ENCODE measurements around the gene OR1A1. TPM values are rescaled to one million over a fixed set of nuclear protein-coding genes. Genes with fewer than 3 reads are reported as not detected.
"Not testable (repeated sequence)": the region's sequence is repeated elsewhere in the genome, so short reads cannot be mapped to it uniquely, and the experiment has no call there.

OR1A1 gene
- total and polyA plus RNA-seq, 8 donors, result not detected

DNA sequence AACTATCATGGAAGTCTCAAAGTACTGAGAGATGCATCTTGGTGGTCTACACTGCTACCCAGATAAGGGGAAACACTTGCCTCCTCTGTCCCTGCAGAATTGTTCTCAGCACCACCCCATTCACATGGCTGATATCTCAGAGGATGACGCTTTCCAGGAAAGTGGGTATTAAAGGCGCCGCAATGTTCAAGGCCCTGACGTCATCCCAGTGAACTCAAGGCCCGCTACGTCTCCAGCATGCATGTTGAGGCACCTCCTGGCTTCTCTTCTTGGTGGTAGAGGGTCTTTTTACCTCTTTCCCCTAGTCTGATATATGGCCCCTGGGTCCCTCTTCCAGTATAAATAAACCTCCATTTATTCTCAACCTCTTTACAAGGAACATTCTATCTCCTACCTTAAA, 1.0 kb downstream of the OR1A1 start:
- Histone ChIP-seq H3K4me1 (no peaks in the 10 kb centered on the region), H3K36me3 (no peaks in the 10 kb centered on the region), H3K27ac (no peak overlapping the region), H3K4me3 (no peak overlapping the region), H3K9me3 (no peaks in the 10 kb centered on the region), H3K27me3 (no peaks in the 10 kb centered on the region)
- intact Hi-C loops (cut with DNase I; ENCODE audit: low total_unique reads), result no loop called here
- WGBS, 5 donors, result 74 to 94% (median 93%) methylated on average over 6 of the region's 6 CpGs
- DNase-seq, result no peak
- TF ChIP-seq, protein P1, sequence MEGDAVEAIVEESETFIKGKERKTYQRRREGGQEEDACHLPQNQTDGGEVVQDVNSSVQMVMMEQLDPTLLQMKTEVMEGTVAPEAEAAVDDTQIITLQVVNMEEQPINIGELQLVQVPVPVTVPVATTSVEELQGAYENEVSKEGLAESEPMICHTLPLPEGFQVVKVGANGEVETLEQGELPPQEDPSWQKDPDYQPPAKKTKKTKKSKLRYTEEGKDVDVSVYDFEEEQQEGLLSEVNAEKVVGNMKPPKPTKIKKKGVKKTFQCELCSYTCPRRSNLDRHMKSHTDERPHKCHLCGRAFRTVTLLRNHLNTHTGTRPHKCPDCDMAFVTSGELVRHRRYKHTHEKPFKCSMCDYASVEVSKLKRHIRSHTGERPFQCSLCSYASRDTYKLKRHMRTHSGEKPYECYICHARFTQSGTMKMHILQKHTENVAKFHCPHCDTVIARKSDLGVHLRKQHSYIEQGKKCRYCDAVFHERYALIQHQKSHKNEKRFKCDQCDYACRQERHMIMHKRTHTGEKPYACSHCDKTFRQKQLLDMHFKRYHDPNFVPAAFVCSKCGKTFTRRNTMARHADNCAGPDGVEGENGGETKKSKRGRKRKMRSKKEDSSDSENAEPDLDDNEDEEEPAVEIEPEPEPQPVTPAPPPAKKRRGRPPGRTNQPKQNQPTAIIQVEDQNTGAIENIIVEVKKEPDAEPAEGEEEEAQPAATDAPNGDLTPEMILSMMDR (IDR thresholded peaks at IDR 0.05), result no peak
- no peak for TF ChIP-seq POLR2AphosphoS5 (IDR thresholded peaks at IDR 0.05)
- TF ChIP-seq POLR2A (IDR thresholded peaks at IDR 0.05), result no peak
- TF ChIP-seq EP300 (IDR thresholded peaks at IDR 0.05), result no peak

DNA sequence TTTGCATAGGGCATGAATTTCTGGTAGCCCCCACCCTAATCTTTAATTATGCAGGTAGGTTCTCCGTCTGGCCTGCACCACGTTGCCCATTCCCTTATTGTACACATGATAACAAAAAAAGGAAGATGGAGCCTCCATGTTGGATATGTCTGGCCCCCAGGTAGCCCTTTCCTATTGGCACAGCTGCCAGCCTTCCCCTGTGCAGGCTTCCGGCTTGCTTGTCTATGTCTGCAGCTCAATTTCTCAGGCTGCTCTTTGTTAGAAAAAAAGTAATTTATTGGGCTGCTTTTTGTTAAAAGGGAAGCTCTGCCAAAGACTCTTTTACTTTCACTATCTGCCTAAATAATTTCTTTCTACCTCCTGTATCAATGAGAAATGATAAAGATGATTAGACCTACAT, 5.5 kb downstream of the OR1A1 start:
- intact Hi-C loops (cut with DNase I; ENCODE audit: low total_unique reads), result no loop called here

DNA sequence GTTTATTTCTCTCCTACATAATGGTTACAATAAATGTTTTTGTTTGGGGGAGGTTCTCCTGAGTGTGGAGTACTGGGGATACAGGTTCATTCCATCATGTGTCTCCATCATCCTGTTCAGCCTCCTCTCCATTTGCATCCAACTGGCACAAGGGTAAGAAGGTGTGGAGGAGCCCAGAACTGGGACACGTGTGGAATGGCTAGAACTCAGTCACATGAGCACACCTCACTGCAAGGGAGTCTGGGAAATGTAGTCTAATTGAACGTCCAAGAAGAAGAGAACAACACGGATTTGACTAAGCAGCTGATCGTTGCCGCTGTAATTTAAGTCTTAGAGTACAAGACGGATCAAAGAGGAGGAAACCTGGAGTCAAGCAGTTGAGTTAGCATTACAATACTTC, 6.1 kb downstream of the OR1A1 start:
- 59 to 63% (median 63%) methylated on average over 6 of the region's 6 CpGs for WGBS, 5 donors

More for the DNA sequence above, 5.5 kb downstream of the OR1A1 start:
- H3K4me1 ChIP-seq, result no peaks in the 10 kb centered on the region
- peaks cover 0 to 4% (median 0%) of the 10 kb centered on the region in 4 donors for H3K9me3 ChIP-seq
- no peak overlapping the region for H3K4me3 ChIP-seq
- WGBS, 5 donors, result 75 to 84% (median 77%) methylated on average over 3 of the region's 3 CpGs
- DNase-seq, result no peak
- no peaks in the 10 kb centered on the region for H3K36me3 ChIP-seq
- TF ChIP-seq POLR2A (IDR thresholded peaks at IDR 0.05) (no peak), POLR2AphosphoS5 (IDR thresholded peaks at IDR 0.05) (no peak), EP300 (IDR thresholded peaks at IDR 0.05) (no peak)
- TF ChIP-seq, protein P1 (IDR thresholded peaks at IDR 0.05), result no peak
- no peak overlapping the region for H3K27ac ChIP-seq
- H3K27me3 ChIP-seq, result no peaks in the 10 kb centered on the region

DNA sequence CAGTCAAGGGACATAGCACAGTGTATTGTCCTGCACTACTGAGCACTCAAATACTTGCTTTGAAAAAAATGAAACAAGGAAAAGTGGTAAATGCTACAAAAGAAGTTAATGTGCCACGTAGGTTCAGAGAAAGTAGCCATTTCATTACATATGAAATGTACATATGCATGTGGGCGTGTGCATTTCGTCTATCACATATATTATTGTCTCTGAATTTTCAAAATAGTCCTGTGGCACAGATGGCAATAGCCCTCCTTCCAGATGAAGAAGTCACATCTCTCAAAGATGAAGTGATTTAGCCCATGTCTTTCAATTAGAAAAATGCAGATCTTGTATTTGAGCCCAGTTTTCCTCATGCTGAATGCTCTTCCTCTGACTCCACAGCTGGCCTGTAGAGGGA, 12.5 kb downstream of the OR1A1 start:
- H3K4me3 ChIP-seq; intact Hi-C loops (cut with DNase I; ENCODE audit: low total_unique reads); H3K27me3 ChIP-seq; H3K9me3 ChIP-seq; H3K4me1 ChIP-seq; H3K27ac ChIP-seq; H3K36me3 ChIP-seq; DNase-seq: not testable (repeated sequence)
- 69 to 73% (median 70%) methylated on average over 3 of the region's 3 CpGs for WGBS, 5 donors

More for the DNA sequence above, 6.1 kb downstream of the OR1A1 start:
- Histone ChIP-seq H3K4me1 (no peaks in the 10 kb centered on the region), H3K27ac (no peak overlapping the region), H3K27me3 (no peaks in the 10 kb centered on the region), H3K36me3 (no peaks in the 10 kb centered on the region), H3K4me3 (no peak overlapping the region), H3K9me3 (peaks cover 0 to 4% (median 0%) of the 10 kb centered on the region in 4 donors)
- DNase-seq, result no peak
- TF ChIP-seq POLR2AphosphoS5 (IDR thresholded peaks at IDR 0.05) (no peak), POLR2A (IDR thresholded peaks at IDR 0.05) (no peak), EP300 (IDR thresholded peaks at IDR 0.05) (no peak)
- TF ChIP-seq, protein P1 (IDR thresholded peaks at IDR 0.05), result no peak
- intact Hi-C loops (cut with DNase I; ENCODE audit: low total_unique reads), result no loop called here

DNA sequence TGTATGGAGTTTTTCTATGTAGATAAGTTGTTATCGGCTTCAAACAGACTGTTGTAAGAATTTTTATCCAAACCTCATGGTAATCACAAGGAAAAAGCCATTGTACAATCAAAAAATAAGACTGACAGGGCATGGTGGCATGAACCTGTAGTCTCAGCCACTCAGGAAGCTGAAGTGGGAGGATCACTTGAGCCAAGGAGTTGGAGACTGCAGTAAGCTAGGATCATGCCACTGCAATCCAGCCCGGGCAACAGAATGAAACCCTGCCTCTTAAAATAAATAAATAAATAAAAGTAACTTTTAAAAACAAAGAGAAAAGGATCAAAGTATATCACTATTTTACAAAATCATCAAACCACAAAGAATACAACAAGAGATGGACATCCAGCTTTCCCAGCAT, 14.4 kb downstream of the OR1A1 start:
- Histone ChIP-seq H3K36me3 (no peaks in the 10 kb centered on the region), H3K4me3 (no peak overlapping the region), H3K9me3 (peaks cover 0 to 4% (median 2%) of the 10 kb centered on the region in 4 donors), H3K4me1 (no peaks in the 10 kb centered on the region), H3K27me3 (no peaks in the 10 kb centered on the region), H3K27ac (no peak overlapping the region)
- intact Hi-C loops (cut with DNase I; ENCODE audit: low total_unique reads), result no loop called here
- 71 to 89% (median 81%) methylated on average over 2 of the region's 2 CpGs for WGBS, 5 donors
- DNase-seq, result no peak
- TF ChIP-seq, protein P1 (IDR thresholded peaks at IDR 0.05), result no peak
- TF ChIP-seq EP300 (IDR thresholded peaks at IDR 0.05) (no peak), POLR2A (IDR thresholded peaks at IDR 0.05) (no peak), POLR2AphosphoS5 (IDR thresholded peaks at IDR 0.05) (no peak)
